Measurements from ENCODE around the gene ZNF160. TPM values are rescaled to one million over a fixed set of nuclear protein-coding genes. Genes with fewer than 3 reads are reported as not detected.

ZNF160 gene
- total RNA-seq, 1 donor: 51.8 TPM

- TF ChIP-seq CTCF (IDR thresholded peaks at IDR 0.05; ENCODE audit: extremely low read depth, low read depth, low read length): no peak
- no peak for DNase-seq (ENCODE audit: insufficient read length, low spot score, missing footprints)
- H3K9me3 ChIP-seq (ENCODE audit: low read depth, low read length): no peaks in the 10 kb centered on the region
Measured at GRCh38 chr19:53086949-53087348, 16.3 kb downstream of the ZNF160 start.

GRCh38 chr19:53085496-53085895 is 17.7 kb downstream of the ZNF160 start:
- H3K27me3 ChIP-seq (ENCODE audit: insufficient read depth, low read length): no peaks in the 10 kb centered on the region
- no peak overlapping the region for H3K27ac ChIP-seq (ENCODE audit: low read depth, low read length)
- peaks cover 56% of the 10 kb centered on the region for H3K36me3 ChIP-seq (ENCODE audit: insufficient read depth, low read length)
- H4K20me1 ChIP-seq (ENCODE audit: insufficient read depth, low read length): peaks cover 4% of the 10 kb centered on the region
- H3K4me1 ChIP-seq (ENCODE audit: insufficient read depth, low read length): no peaks in the 10 kb centered on the region
- peaks cover 19% of the 10 kb centered on the region for H3K79me2 ChIP-seq (ENCODE audit: insufficient read depth, low read length)
- TF ChIP-seq CTCF (IDR thresholded peaks at IDR 0.05; ENCODE audit: extremely low read depth, low read depth, low read length): no peak
- no peak overlapping the region for H3K4me3 ChIP-seq (ENCODE audit: insufficient read depth, low read length)
- H3K4me2 ChIP-seq (ENCODE audit: insufficient read depth, low read length): no peak overlapping the region
- no peaks in the 10 kb centered on the region for H3K9me3 ChIP-seq (ENCODE audit: low read depth, low read length)
- no peak for DNase-seq (ENCODE audit: insufficient read length, low spot score, missing footprints)
- H2AFZ ChIP-seq (ENCODE audit: low read length): no peak overlapping the region

More at GRCh38 chr19:53086949-53087348, 16.3 kb downstream of the ZNF160 start:
- no peaks in the 10 kb centered on the region for H3K4me1 ChIP-seq (ENCODE audit: insufficient read depth, low read length)
- H3K27ac ChIP-seq (ENCODE audit: low read depth, low read length): no peak overlapping the region
- H3K4me2 ChIP-seq (ENCODE audit: insufficient read depth, low read length): no peak overlapping the region
- H3K4me3 ChIP-seq (ENCODE audit: insufficient read depth, low read length): no peak overlapping the region
- H4K20me1 ChIP-seq (ENCODE audit: insufficient read depth, low read length): no peaks in the 10 kb centered on the region
- H3K27me3 ChIP-seq (ENCODE audit: insufficient read depth, low read length): no peaks in the 10 kb centered on the region
- H3K79me2 ChIP-seq (ENCODE audit: insufficient read depth, low read length): peaks cover 11% of the 10 kb centered on the region
- H2AFZ ChIP-seq (ENCODE audit: low read length): no peak overlapping the region
- H3K36me3 ChIP-seq (ENCODE audit: insufficient read depth, low read length): peaks cover 61% of the 10 kb centered on the region

- no peak overlapping the region for H3K4me3 ChIP-seq (ENCODE audit: insufficient read depth, low read length)
- H3K9me3 ChIP-seq (ENCODE audit: low read depth, low read length): no peaks in the 10 kb centered on the region
- no peaks in the 10 kb centered on the region for H3K4me1 ChIP-seq (ENCODE audit: insufficient read depth, low read length)
- no peak overlapping the region for H3K4me2 ChIP-seq (ENCODE audit: insufficient read depth, low read length)
- peaks cover 41% of the 10 kb centered on the region for H3K36me3 ChIP-seq (ENCODE audit: insufficient read depth, low read length)
- no peaks in the 10 kb centered on the region for H3K27me3 ChIP-seq (ENCODE audit: insufficient read depth, low read length)
- no peak for DNase-seq (ENCODE audit: insufficient read length, low spot score, missing footprints)
- H3K79me2 ChIP-seq (ENCODE audit: insufficient read depth, low read length): peaks cover 29% of the 10 kb centered on the region
- H3K27ac ChIP-seq (ENCODE audit: low read depth, low read length): no peak overlapping the region
- no peak for TF ChIP-seq CTCF (IDR thresholded peaks at IDR 0.05; ENCODE audit: extremely low read depth, low read depth, low read length)
- H2AFZ ChIP-seq (ENCODE audit: low read length): no peak overlapping the region
- peaks cover 9% of the 10 kb centered on the region for H4K20me1 ChIP-seq (ENCODE audit: insufficient read depth, low read length)
Measured at GRCh38 chr19:53082929-53083328, 20.3 kb downstream of the ZNF160 start.

- H3K79me2 ChIP-seq (ENCODE audit: insufficient read depth, low read length): peaks cover 36% of the 10 kb centered on the region
- H3K9me3 ChIP-seq (ENCODE audit: low read depth, low read length): no peaks in the 10 kb centered on the region
- no peak overlapping the region for H2AFZ ChIP-seq (ENCODE audit: low read length)
- H3K27me3 ChIP-seq (ENCODE audit: insufficient read depth, low read length): no peaks in the 10 kb centered on the region
- DNase-seq (ENCODE audit: insufficient read length, low spot score, missing footprints): no peak
- no peak overlapping the region for H3K4me2 ChIP-seq (ENCODE audit: insufficient read depth, low read length)
- H3K36me3 ChIP-seq (ENCODE audit: insufficient read depth, low read length): peaks cover 39% of the 10 kb centered on the region
- H3K4me1 ChIP-seq (ENCODE audit: insufficient read depth, low read length): no peaks in the 10 kb centered on the region
- H3K4me3 ChIP-seq (ENCODE audit: insufficient read depth, low read length): no peak overlapping the region
- H4K20me1 ChIP-seq (ENCODE audit: insufficient read depth, low read length): peaks cover 9% of the 10 kb centered on the region
- no peak for TF ChIP-seq CTCF (IDR thresholded peaks at IDR 0.05; ENCODE audit: extremely low read depth, low read depth, low read length)
- H3K27ac ChIP-seq (ENCODE audit: low read depth, low read length): no peak overlapping the region
Measured at GRCh38 chr19:53079313-53079924, 23.8 kb downstream of the ZNF160 start.

Measured in osteoblast (primary cell).